NCI-H2227 (cell line): ENCODE data around the gene RPS19BP1.

Experiments
- DNase-seq: peaks from one replicate; lab custom pipeline; 2025; ENCODE audit not compliant: unreplicated experiment; lab: John Stamatoyannopoulos, UW

RPS19BP1 gene, protein sequence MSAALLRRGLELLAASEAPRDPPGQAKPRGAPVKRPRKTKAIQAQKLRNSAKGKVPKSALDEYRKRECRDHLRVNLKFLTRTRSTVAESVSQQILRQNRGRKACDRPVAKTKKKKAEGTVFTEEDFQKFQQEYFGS

DNA sequence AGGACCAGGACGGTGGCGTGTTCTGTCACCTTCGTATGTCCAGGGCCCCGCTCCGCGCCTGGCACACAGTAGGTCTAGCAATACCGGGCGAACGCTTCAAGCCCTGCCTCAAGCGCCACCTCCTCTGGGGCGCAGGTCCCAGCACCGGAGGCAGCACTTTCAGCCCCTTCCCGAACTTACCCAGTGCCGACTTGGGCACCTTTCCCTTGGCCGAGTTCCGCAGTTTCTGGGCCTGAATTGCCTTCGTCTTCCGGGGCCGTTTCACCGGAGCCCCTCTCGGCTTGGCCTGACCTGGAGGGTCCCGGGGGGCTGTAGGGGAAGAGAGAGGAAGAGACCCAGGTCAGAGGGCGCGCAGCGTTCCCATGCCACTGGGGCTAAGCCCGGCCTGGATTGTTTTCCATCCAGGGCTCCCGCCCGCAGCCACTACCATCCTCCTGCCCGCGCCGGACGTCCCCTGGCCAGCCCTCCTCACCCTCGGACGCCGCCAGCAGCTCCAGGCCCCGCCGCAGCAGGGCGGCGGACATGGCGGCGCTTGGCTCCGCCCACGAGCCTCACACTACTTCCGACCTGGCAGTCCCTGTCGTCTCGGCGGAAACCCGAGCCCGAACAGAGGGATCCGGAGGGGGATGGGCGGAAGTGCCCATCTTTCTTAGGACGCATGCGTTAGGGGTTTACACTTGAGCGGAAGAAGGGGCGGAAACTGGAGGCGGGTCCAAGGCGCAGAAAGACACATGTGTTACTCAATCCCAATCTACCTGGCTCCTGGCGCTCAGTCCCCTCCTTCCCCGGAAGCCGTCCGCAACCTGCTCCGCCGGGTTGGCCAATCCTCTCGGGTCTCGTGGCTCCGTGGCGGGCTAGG lies at the start of gene RPS19BP1:
Gene RPS19BP1 (minus strand): TSS at position 534 of the 859 bp plus-strand sequence. CDS start 10 bp downstream, at position 524.
- DNase-seq, result peak; percentile 98

DNA sequence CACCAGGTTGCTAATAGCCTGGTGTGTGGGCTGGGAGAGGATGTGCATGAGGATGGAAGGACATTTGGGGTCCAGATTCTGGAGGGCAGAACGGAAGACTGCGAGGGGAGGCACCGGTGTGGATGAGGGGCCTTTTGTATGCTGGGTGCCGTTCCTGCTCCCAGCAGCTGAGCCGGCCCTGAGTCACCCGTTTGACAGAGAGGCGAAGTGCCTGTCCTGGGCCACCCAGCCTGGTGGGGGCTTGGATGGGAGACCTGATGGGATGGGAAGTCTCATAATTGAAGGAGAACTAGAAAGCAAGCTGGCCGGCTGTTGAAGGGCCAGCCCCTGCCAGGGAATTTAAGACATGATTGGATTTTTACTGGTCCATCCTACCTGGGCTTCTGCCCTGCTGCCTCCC lies 48.8 kb upstream of the RPS19BP1 start:
- DNase-seq, result no peak

DNA sequence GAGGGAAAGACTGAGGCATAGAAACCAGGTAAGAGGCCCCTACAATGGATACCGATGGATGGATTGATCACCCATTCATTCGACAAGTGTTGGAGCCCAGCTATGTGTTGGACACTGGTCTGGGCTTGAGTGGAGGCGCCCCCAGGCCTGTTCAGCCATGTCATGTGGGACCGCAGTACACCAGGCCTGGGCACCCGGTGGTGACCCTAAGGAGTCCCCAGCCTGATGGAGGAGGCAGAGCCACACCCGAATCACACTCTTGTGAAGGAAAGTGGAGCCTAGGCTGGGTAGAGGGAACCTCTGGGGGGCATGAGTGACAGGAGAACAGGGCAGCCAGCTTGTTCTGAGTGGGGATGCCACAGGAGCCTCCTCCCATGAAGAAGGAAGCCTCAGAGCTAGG lies 48.2 kb upstream of the RPS19BP1 start:
- DNase-seq, result no peak

DNA sequence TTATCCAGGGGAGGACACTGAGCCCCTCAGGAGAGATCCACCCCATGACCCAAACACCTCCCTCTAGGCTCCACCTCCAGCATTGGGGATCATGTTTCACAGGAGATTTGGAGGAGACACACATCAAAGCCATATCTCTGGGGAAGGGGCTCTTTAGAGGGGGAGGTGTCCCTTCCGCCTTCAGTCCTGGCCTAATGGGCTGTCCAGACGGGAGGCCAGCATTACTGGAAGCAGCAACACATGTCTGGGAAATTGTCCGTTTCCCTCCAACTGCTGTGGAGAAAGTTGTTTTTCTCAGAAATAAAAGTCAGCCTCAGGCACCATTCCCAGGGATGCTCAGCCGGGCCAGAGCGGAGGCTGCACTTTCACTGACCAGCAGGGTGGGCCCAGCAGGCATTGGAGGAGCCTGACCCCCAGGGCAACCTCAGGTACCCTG lies 47.5 kb upstream of the RPS19BP1 start:
- no peak for DNase-seq

- DNase-seq, result no peak
Measured at GRCh38 chr22:39577900-39578299, 45.4 kb upstream of the RPS19BP1 start.

DNA sequence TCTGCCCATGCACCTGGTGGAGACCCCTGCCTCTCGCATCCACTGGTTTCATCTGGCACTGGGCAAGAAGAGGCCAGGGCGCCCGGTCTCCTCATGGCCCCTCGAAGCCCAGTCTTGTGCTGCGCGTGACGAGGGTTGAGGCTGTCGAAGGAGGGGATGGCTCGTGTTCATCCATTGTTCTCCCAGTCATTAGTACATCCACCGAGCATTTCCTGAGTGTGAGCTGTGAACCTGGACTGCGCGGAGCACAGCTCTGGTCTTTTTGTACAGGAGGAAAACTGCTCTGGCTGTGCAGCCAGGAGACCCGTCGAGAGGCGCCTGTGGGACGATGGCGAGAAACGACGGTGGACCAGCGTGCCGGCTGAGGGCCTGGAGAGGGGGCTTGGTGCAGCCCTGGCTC lies 44.8 kb upstream of the RPS19BP1 start:
- no peak for DNase-seq

DNA sequence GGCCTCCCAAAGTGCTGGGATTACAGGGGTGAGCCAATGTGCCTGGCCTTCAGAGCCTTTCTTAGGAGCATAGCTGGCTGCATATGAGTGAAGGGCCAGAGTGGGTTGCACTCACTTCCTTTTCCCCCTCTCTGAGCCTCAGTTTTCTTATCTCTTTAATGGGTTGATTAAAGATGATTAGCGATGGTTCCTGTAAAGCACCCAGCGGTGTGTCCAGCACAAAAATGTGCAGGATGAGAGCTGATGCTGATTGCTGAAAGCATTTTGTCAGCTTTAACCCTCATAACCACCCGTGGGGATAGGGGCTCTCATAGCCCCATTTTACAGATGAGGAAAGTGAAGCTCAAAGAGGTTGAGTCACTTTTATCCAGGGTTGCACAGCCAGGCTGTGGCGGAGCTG lies 43.5 kb upstream of the RPS19BP1 start:
- no peak for DNase-seq

DNA sequence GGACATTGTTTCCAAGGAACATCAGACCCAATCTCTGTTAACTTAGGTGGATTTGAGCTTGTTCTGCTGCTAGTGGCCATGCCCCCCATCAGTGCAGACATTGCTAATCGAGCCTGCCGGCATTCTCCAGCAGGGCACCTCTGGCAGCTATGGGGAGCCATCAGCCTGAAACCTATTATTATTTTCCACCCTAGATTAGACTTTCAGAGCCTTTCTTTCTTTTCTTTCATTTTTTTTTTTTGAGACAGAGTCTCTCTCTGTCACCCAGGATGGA lies 42.9 kb upstream of the RPS19BP1 start:
- DNase-seq, result peak; percentile 10

DNA sequence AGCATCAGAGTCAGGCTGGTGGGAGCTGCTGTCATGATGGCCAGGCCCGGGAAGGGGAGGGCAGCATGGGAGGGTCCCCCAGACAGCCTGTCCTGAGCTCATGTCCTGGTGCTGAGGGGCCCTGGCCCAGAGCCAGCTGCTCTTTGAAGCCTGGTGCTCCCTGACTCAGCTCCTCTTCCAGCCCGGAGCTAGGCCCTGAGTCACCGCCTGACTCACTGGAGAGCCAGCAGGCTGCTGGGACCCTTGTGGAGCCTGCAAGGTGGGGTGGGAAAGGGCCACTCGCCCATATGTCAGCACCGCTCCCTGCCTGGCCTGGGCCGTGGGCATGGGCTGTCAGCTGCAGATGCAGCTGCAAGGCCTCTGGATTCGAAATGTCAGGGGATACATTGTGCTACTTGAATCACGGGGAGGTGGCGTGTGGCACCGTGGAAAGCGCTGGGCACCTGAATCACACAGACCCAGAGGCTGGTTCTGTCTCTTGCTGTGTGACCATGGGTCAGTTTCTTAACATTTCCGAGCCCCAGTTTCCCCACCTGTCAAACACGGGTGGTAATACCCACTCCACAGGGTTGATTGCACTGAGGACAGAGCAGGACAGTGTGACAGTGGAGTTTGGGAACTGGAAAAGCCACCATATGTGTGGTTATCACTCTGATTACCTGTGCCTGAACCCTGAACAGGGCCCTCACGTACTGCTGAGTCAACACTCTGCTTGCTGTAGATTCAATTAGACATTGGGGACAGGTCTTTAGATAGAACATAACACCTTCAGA lies 42.4 kb upstream of the RPS19BP1 start:
- DNase-seq, result no peak

DNA sequence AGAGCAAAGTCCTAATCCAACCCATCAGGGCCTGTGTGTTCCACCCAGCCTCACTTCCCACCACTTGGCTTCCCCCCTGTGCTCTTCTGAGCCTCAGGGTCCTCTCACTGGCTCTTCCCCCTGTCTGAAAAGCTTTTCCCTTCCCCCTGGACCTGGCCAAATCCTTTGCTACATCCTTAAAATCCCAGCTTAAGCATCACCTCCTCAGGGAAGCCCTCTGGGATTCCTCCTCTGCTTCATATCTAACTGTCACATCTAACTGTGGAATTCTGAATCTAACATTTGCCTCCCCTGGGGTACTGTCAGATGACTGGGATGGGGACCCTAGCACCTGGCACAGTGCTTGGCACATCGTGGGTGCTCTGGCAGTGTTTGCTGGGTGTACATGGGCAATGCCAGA lies 39.0 kb upstream of the RPS19BP1 start:
- no peak for DNase-seq

DNA sequence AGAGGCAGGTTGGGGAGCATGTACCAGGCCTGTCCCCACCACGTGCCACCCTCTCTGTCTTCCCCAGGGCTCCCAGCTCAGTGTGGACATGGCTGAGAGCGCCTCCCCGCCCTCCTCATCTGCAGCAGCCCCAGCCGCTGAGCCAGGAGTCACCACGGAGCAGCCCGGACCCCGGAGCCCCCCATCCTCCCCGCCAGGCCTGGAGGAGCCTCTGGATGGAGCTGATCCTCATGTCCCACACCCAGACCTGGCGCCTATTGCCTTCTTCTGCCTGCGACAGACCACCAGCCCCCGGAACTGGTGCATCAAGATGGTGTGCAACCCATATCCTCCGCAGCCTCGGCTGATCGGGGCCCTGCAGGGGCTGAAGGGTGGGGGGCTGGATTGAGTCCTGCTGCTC lies 38.1 kb upstream of the RPS19BP1 start, which contains the start of gene CACNA1I:
Gene CACNA1I (plus strand): TSS at position 89 of the 400 bp plus-strand sequence. CDS start 0 bp downstream, at position 89.
- no peak for DNase-seq

DNA sequence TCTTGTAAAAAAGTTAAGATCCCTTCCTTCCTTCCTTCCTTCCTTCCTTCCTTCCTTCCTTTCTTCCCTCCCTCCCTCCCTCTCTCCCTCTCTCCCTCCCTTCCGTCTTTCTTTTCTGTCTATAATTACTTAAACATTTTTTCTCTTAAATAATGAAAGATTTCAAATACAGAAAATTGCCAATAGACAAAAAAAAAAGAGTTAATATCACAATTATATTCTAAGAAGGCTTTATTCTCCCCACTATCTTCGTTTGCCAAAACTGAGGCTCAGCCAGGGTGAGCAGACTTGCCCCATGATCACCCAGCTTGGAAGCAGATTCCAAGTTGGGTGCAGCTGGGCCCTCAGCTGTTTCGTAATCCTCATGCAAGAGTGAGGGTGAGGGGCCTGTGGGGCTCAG lies 37.7 kb upstream of the RPS19BP1 start:
- no peak for DNase-seq

GRCh38 chr22:39569066-39569465 lies 36.5 kb upstream of the RPS19BP1 start:
- no peak for DNase-seq

- DNase-seq, result no peak
Measured at GRCh38 chr22:39568278-39568981, 35.9 kb upstream of the RPS19BP1 start.

DNA sequence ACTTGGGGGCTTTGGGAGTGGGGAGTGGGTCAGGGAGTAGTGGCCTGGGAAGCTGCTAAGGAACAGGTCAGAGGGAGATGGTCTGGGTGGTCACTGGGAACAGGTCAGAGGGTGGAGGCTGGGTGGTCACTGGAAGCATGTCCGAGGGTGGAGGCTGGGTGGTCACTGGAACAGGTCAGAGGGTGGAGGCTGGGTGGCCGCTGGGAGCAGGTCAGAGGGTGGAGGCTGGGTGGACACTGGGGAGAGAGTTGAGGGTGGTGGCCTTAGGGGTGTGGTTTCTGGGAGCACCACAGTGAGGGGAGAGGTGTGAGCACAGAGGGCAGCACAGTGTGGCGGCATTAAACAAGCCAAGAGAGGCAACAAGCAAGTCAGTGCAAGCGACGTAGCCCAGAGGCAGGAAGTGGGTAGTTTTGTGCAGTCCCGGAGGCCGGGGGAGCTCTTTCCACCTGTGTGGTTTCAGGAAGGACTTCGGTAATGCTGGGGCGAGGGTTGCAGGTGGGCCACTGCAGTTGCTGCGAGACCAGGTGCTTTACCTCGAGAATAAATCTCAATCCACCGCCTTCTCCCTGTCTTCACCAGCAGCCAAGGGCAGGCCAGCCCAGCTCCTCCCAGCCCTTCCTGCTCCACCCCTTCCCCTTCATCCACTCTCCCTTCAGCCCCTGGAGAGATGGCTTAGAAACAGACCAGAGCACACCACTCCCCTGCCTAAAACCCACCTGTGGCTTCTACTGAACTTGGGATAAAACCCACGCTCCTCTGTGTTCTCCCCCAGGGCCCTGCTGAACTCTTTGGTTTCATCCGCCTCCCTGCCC lies 34.8 kb upstream of the RPS19BP1 start:
- DNase-seq, result no peak

DNA sequence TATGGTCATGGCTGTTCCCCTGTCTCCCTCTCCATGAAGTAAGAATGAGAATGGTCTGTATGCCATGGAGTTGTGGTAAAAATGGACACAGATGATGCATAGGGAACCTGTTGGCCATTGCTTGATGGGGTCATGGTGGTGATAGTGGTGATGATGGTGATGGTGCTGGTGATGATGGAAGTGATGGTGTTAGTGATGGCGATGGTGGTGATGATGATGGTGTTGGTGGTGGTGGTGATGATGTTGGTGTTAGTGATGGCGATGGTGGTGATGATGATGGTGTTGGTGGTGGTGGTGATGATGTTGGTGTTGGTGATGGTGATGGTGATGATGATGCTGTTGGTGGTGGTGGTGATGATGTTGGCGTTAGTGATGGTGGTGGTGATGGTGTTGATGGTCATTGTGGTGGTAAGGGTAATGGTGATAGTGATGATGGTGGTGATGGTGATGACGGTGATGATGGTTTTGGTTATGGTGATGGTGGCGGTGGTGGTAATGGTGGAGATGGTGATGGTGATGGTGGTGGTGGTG lies 32.9 kb upstream of the RPS19BP1 start:
- no peak for DNase-seq

DNA sequence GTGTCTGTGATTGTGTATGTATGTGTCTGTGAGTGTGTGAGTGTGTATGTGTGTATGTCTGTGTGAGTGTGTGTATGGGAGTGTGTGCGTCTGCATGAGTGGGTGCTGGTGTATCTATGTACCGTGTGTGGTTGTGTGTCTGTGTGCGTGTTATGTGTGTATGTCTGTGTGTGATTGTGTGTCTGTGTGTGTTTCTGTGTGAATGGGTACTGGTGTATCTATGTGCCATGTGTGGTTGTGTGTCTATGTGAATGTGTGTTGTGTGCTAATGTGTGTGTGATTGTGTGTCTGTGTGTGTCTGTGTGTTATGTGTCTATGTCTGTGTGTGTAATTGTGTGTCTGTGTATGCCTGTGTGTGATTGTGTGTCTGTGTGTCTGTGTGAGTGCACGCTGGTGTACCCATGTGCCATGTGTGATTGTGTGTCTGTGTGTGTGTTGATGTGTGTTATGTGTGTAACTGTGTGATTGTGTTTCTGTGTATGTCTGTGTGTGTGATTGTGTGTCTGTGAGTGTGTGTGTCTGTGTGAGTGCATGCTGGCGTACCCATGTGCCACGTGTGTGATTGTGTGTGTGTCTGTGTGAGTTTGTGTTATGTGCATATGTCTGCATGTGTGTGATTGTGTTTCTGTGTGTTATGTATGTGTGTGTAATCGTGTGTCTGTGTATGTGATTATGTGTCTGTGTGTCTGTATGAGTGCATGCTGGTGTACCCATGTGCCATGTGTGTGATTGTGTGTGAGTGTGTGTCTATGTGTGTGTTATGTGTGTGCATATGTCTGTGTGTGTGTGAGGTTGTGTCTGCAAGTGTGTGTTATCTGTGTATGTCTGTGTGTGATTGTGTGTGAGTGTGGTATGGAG lies 31.3 kb upstream of the RPS19BP1 start:
- no peak for DNase-seq

DNA sequence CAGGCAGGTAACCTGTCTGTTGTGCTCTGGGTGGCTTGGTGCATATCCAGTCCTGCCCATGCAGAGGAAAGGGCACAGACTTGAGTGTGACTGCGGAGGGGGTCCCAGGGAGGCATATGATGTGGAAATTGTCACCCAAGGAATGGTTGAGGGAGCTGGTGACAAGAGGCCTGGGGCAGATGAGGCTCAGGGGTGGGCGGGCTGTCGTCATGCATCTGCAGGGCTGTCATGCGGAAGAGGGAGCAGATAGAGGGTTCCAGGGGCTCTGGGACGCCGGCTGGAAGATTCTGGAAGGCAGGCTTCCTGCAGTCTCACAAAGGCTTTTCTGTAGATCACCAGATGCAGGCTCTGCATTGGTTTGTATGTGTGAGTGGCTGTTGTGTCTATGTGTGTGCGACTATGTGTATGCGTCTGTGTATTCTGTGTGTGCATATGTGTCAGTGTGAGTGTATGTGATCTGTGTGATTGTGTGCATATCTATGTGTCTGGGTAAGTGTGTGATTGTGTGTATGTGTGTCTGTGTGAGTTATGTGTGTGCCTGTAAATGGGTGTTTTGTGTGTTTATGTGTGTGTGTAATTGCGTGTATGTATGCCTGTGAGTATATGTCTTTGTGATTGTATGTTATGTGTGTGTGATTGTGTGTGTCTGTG lies 30.4 kb upstream of the RPS19BP1 start:
- DNase-seq, result no peak

GRCh38 chr22:39560127-39560526 lies 27.6 kb upstream of the RPS19BP1 start:
- DNase-seq, result no peak
